Stimulated activated memory B cell treated with anti-CD40 and anti-IgM and Interleukin-4, amounts not matched to agents 10 μg/mL and 1 μg/mL and 100 μg/mL, for 72 hours (primary cell): ENCODE measurements around the gene ZNF586.
"Not testable (repeated sequence)": the region's sequence is repeated elsewhere in the genome, so short reads cannot be mapped to it uniquely, and the experiment has no call there.

Experiments
- ATAC-seq: fragments of 150-1000 bp; cut with Tn5 transposase; 2 replicates; pipeline ENCODE4 v1.10.0; 2021
- H3K27ac Mint-ChIP-seq: one replicate; pipeline ENCODE4 v1.8.0; 2022; ENCODE audit warnings: mild to moderate bottlenecking, mixed read lengths
- H3K27me3 Mint-ChIP-seq: one replicate; pipeline ENCODE4 v1.8.0; 2022; ENCODE audit warnings: mixed read lengths
- H3K36me3 Mint-ChIP-seq: one replicate; pipeline ENCODE4 v1.8.0; 2022; ENCODE audit warnings: mixed read lengths
- H3K4me1 Mint-ChIP-seq: one replicate; pipeline ENCODE4 v1.8.0; 2022; ENCODE audit warnings: mixed read lengths
- H3K4me3 Mint-ChIP-seq: one replicate; pipeline ENCODE4 v1.8.0; 2022; ENCODE audit warnings: mild to moderate bottlenecking, moderate library complexity, mixed read lengths
- H3K9me3 Mint-ChIP-seq: one replicate; pipeline ENCODE4 v1.8.0; 2022; ENCODE audit warnings: mixed read lengths

ZNF586 gene

GRCh38 chr19:57769345-57770131 lies at the start of gene ZNF586:
TSS of gene ZNF586 (plus strand) at chr19:57769676. CDS start at chr19:57769843, 167 bp downstream.
- peaks cover 59% of the 10 kb centered on the region for H3K36me3 Mint-ChIP-seq
- H3K27ac Mint-ChIP-seq = peak within 1 kb of the TSS; percentile 91

GRCh38 chr19:57719901-57720519 lies 49.5 kb upstream of the ZNF586 start:
- no peaks in the 10 kb centered on the region for H3K27me3 Mint-ChIP-seq

More at GRCh38 chr19:57769345-57770131, at the start of gene ZNF586:
- H3K9me3 Mint-ChIP-seq = peaks cover 4% of the 10 kb centered on the region
- H3K4me3 Mint-ChIP-seq = peak within 1 kb of the TSS; percentile 96
- peaks cover 56% of the 10 kb centered on the region for H3K4me1 Mint-ChIP-seq
- no peaks in the 10 kb centered on the region for H3K27me3 Mint-ChIP-seq
- peak; percentile 99 for ATAC-seq

GRCh38 chr19:57720878-57721277 lies 48.6 kb upstream of the ZNF586 start:
- no peaks in the 10 kb centered on the region for H3K27me3 Mint-ChIP-seq
- peaks cover 82% of the 10 kb centered on the region for H3K36me3 Mint-ChIP-seq
- H3K9me3 Mint-ChIP-seq = peaks cover 15% of the 10 kb centered on the region
- H3K4me1 Mint-ChIP-seq = peaks cover 9% of the 10 kb centered on the region
- ATAC-seq = no peak
- H3K4me3 Mint-ChIP-seq = no peak overlapping the region
- no peak overlapping the region for H3K27ac Mint-ChIP-seq

More at GRCh38 chr19:57719901-57720519, 49.5 kb upstream of the ZNF586 start:
- H3K4me3 Mint-ChIP-seq = no peak overlapping the region
- H3K27ac Mint-ChIP-seq = no peak overlapping the region
- peaks cover 85% of the 10 kb centered on the region for H3K36me3 Mint-ChIP-seq
- ATAC-seq = no peak
- H3K4me1 Mint-ChIP-seq = peaks cover 5% of the 10 kb centered on the region
- H3K9me3 Mint-ChIP-seq = peaks cover 15% of the 10 kb centered on the region

- ATAC-seq, H3K27me3 Mint-ChIP-seq, H3K27ac Mint-ChIP-seq, H3K36me3 Mint-ChIP-seq, H3K9me3 Mint-ChIP-seq, H3K4me1 Mint-ChIP-seq, H3K4me3 Mint-ChIP-seq: not testable (repeated sequence)
These were observed 31.2 kb upstream of the ZNF586 start for GRCh38 chr19:57738320-57738719.

- not testable (repeated sequence) for ATAC-seq, H3K27me3 Mint-ChIP-seq, H3K9me3 Mint-ChIP-seq, H3K36me3 Mint-ChIP-seq, H3K27ac Mint-ChIP-seq, H3K4me1 Mint-ChIP-seq, H3K4me3 Mint-ChIP-seq
These were observed 30.7 kb upstream of the ZNF586 start for GRCh38 chr19:57738770-57739169.

- peaks cover 31% of the 10 kb centered on the region for H3K4me1 Mint-ChIP-seq
- peak; percentile 99 for ATAC-seq
- H3K9me3 Mint-ChIP-seq = peaks cover 7% of the 10 kb centered on the region
- H3K36me3 Mint-ChIP-seq = peaks cover 51% of the 10 kb centered on the region
- H3K27me3 Mint-ChIP-seq = no peaks in the 10 kb centered on the region
- H3K27ac Mint-ChIP-seq = peak within 1 kb of the TSS; percentile 98
- peak within 1 kb of the TSS; percentile 99 for H3K4me3 Mint-ChIP-seq
These were observed 22.6 kb upstream of the ZNF586 start, which contains the start of gene ZNF776 for GRCh38 chr19:57746580-57747471. TSS of gene ZNF776 (plus strand) at chr19:57746815. CDS start at chr19:57747059, 244 bp downstream.

- Mint-ChIP-seq H3K27me3 (no peaks in the 10 kb centered on the region), H3K27ac (peak overlapping the region; percentile 98), H3K4me3 (peak overlapping the region; percentile 99), H3K36me3 (peaks cover 57% of the 10 kb centered on the region), H3K9me3 (peaks cover 11% of the 10 kb centered on the region), H3K4me1 (peaks cover 31% of the 10 kb centered on the region)
- ATAC-seq = no peak
These were observed 22.0 kb upstream of the ZNF586 start for GRCh38 chr19:57747472-57747807.

GRCh38 chr19:57748029-57748428 lies 21.4 kb upstream of the ZNF586 start:
- peaks cover 16% of the 10 kb centered on the region for H3K9me3 Mint-ChIP-seq
- peaks cover 63% of the 10 kb centered on the region for H3K36me3 Mint-ChIP-seq

GRCh38 chr19:57754091-57754673 lies 15.3 kb upstream of the ZNF586 start:
- Mint-ChIP-seq H3K4me3 (no peak overlapping the region), H3K9me3 (peaks cover 24% of the 10 kb centered on the region), H3K4me1 (peaks cover 17% of the 10 kb centered on the region), H3K36me3 (peaks cover 97% of the 10 kb centered on the region), H3K27ac (no peak overlapping the region), H3K27me3 (no peaks in the 10 kb centered on the region)
- no peak for ATAC-seq

More at GRCh38 chr19:57748029-57748428, 21.4 kb upstream of the ZNF586 start:
- no peak for ATAC-seq
- Mint-ChIP-seq H3K4me3 (peak overlapping the region; percentile 99), H3K27me3 (no peaks in the 10 kb centered on the region), H3K27ac (peak overlapping the region; percentile 98), H3K4me1 (peaks cover 31% of the 10 kb centered on the region)

GRCh38 chr19:57755031-57755430 lies 14.4 kb upstream of the ZNF586 start:
- Mint-ChIP-seq H3K27ac (no peak overlapping the region), H3K4me1 (peaks cover 13% of the 10 kb centered on the region), H3K36me3 (peaks cover 97% of the 10 kb centered on the region), H3K27me3 (no peaks in the 10 kb centered on the region), H3K9me3 (peaks cover 21% of the 10 kb centered on the region), H3K4me3 (no peak overlapping the region)
- ATAC-seq = no peak

- Mint-ChIP-seq H3K27ac (no peak overlapping the region), H3K4me3 (no peak overlapping the region), H3K27me3 (no peaks in the 10 kb centered on the region), H3K36me3 (peaks cover 79% of the 10 kb centered on the region), H3K4me1 (no peaks in the 10 kb centered on the region), H3K9me3 (peaks cover 13% of the 10 kb centered on the region)
- no peak for ATAC-seq
These were observed 11.5 kb upstream of the ZNF586 start for GRCh38 chr19:57757941-57758340.

- H3K27me3 Mint-ChIP-seq = no peaks in the 10 kb centered on the region
- no peak for ATAC-seq
- no peaks in the 10 kb centered on the region for H3K4me1 Mint-ChIP-seq
- H3K36me3 Mint-ChIP-seq = peaks cover 79% of the 10 kb centered on the region
- H3K4me3 Mint-ChIP-seq = no peak overlapping the region
- H3K9me3 Mint-ChIP-seq = peaks cover 9% of the 10 kb centered on the region
- no peak overlapping the region for H3K27ac Mint-ChIP-seq
These were observed 10.4 kb upstream of the ZNF586 start for GRCh38 chr19:57759096-57759495.

GRCh38 chr19:57771417-57771816 lies 1.9 kb downstream of the ZNF586 start:
- peak overlapping the region; percentile 96 for H3K4me3 Mint-ChIP-seq
- peaks cover 8% of the 10 kb centered on the region for H3K9me3 Mint-ChIP-seq
- H3K27me3 Mint-ChIP-seq = no peaks in the 10 kb centered on the region
- peaks cover 65% of the 10 kb centered on the region for H3K36me3 Mint-ChIP-seq
- peak; percentile 65 for ATAC-seq
- peaks cover 73% of the 10 kb centered on the region for H3K4me1 Mint-ChIP-seq
- H3K27ac Mint-ChIP-seq = no peak overlapping the region

GRCh38 chr19:57773488-57773887 lies 4.0 kb downstream of the ZNF586 start:
- H3K4me3 Mint-ChIP-seq = peak overlapping the region; percentile 43
- H3K4me1 Mint-ChIP-seq = peaks cover 78% of the 10 kb centered on the region
- peaks cover 82% of the 10 kb centered on the region for H3K36me3 Mint-ChIP-seq
- no peaks in the 10 kb centered on the region for H3K27me3 Mint-ChIP-seq
- no peak for ATAC-seq
- peak overlapping the region; percentile 23 for H3K27ac Mint-ChIP-seq
- H3K9me3 Mint-ChIP-seq = peaks cover 19% of the 10 kb centered on the region
